Measurements from ENCODE around the gene STARD13. TPM values are rescaled to one million over a fixed set of nuclear protein-coding genes. Genes with fewer than 3 reads are reported as not detected.
A peak's percentile ranks its signal among the peaks of the same experiment; 100 is the strongest.

STARD13 gene
- total and polyA plus RNA-seq, 8 donors, result 4.4 to 158 (median 44.0) TPM

- H3K36me3 ChIP-seq, result no peaks in the 10 kb centered on the region
- H3K9me3 ChIP-seq, result no peaks in the 10 kb centered on the region
- TF ChIP-seq POLR2AphosphoS5 (IDR thresholded peaks at IDR 0.05) (no peak), EP300 (IDR thresholded peaks at IDR 0.05) (no peak), POLR2A (IDR thresholded peaks at IDR 0.05) (no peak)
- TF ChIP-seq, protein P1, sequence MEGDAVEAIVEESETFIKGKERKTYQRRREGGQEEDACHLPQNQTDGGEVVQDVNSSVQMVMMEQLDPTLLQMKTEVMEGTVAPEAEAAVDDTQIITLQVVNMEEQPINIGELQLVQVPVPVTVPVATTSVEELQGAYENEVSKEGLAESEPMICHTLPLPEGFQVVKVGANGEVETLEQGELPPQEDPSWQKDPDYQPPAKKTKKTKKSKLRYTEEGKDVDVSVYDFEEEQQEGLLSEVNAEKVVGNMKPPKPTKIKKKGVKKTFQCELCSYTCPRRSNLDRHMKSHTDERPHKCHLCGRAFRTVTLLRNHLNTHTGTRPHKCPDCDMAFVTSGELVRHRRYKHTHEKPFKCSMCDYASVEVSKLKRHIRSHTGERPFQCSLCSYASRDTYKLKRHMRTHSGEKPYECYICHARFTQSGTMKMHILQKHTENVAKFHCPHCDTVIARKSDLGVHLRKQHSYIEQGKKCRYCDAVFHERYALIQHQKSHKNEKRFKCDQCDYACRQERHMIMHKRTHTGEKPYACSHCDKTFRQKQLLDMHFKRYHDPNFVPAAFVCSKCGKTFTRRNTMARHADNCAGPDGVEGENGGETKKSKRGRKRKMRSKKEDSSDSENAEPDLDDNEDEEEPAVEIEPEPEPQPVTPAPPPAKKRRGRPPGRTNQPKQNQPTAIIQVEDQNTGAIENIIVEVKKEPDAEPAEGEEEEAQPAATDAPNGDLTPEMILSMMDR (IDR thresholded peaks at IDR 0.05), result no peak
- peaks cover 19 to 100% (median 62%) of the 10 kb centered on the region in 4 donors for H3K4me1 ChIP-seq
- no peak for DNase-seq
- no peaks in the 10 kb centered on the region for H3K27me3 ChIP-seq
- H3K4me3 ChIP-seq, result no peak overlapping the region
- intact Hi-C loops (cut with DNase I; ENCODE audit: low total_unique reads), result no loop called here
- H3K27ac ChIP-seq, result peak overlapping the region in 4 of 5 donors; percentile 34 to 69 (median 50)
- WGBS, 5 donors, result 86 to 97% (median 93%) methylated on average over 1 of the region's 1 CpG
Observed at GRCh38 chr13:33277946-33278345, 7.6 kb downstream of the STARD13 start.

DNA sequence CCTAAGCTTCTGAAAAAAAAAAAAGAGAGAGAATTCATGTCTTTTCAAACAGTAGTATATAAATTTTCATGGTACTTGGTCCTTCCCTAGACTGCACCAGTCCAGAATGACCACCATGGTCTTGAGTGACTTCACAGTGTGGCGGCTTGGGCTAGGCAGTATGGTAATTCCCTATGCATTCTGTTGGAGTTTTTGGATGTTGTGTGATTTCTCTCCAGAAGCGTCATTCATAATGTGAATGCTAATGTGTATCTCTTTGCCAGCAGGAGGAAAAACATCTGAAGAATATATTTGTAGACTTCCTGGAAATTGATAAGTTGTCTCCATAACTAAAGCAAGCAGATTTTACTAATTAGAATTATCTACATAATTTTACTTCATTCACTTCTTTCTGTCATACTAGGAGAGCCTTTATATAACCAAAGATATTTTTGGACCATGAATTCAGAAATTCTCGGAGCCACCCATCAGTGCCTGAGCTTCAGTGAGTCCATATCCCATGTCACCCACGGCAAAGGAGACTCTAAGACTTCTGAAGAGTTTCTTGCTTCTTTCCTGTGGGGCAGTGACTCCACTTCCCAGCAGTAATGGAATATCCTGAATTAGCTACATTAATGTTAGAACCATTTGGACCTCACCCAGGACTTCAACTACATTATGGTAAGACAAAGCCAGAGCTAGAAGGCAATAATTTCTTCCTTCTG, 8.4 kb downstream of the STARD13 start:
- intact Hi-C loops (cut with DNase I; ENCODE audit: low total_unique reads), result no loop called here
- H3K27me3 ChIP-seq, result no peaks in the 10 kb centered on the region
- DNase-seq, result no peak
- 71 to 84% (median 83%) methylated on average over 4 of the region's 4 CpGs for WGBS, 5 donors
- no peaks in the 10 kb centered on the region for H3K36me3 ChIP-seq
- peaks cover 20 to 100% (median 65%) of the 10 kb centered on the region in 4 donors for H3K4me1 ChIP-seq
- TF ChIP-seq POLR2A (IDR thresholded peaks at IDR 0.05) (no peak), POLR2AphosphoS5 (IDR thresholded peaks at IDR 0.05) (no peak)
- TF ChIP-seq, protein P1 (IDR thresholded peaks at IDR 0.05), result no peak
- peak overlapping the region in 4 of 5 donors; percentile 36 to 69 (median 53) for H3K27ac ChIP-seq
- no peak overlapping the region for H3K4me3 ChIP-seq
- no peaks in the 10 kb centered on the region for H3K9me3 ChIP-seq

DNA sequence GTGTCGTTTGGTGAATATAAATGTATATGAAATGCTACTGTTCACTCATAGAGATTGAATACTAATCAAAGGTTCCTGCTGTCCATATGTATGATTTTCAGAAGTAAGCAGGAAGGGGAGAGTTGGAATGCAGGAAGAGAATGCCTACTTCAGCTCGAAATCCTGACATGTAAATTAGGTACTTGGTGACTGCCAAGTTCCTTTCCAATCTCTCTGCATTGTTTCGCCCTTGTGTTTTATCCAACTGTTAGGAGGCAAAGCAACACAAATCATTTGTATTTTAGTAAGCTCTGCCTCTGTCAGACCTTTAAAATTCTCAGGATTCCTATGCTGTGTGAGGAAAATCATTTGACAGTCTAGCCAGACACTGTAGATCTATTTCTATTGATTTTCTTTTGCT, 9.0 kb downstream of the STARD13 start:
- DNase-seq, result no peak
- Histone ChIP-seq H3K9me3 (no peaks in the 10 kb centered on the region), H3K4me3 (no peak overlapping the region), H3K27ac (peak overlapping the region in 4 of 5 donors; percentile 36 to 69 (median 53)), H3K27me3 (no peaks in the 10 kb centered on the region), H3K4me1 (peaks cover 26 to 100% (median 69%) of the 10 kb centered on the region in 4 donors), H3K36me3 (no peaks in the 10 kb centered on the region)
- 18 to 50% (median 30%) methylated on average over 3 of the region's 3 CpGs for WGBS, 5 donors
- TF ChIP-seq, protein P1 (IDR thresholded peaks at IDR 0.05), result no peak
- TF ChIP-seq POLR2AphosphoS5 (IDR thresholded peaks at IDR 0.05) (peak in 1 of 3 donors; percentile 45), POLR2A (IDR thresholded peaks at IDR 0.05) (no peak), EP300 (IDR thresholded peaks at IDR 0.05) (no peak)
- intact Hi-C loops (cut with DNase I; ENCODE audit: low total_unique reads), result no loop called here

GRCh38 chr13:33275916-33276315, 9.6 kb downstream of the STARD13 start:
- no peaks in the 10 kb centered on the region for H3K9me3 ChIP-seq
- peak overlapping the region; percentile 4 to 69 (median 45) for H3K27ac ChIP-seq
- H3K36me3 ChIP-seq, result no peaks in the 10 kb centered on the region
- peak in 1 of 2 donors; percentile 39 for DNase-seq
- no peaks in the 10 kb centered on the region for H3K27me3 ChIP-seq
- H3K4me3 ChIP-seq, result no peak overlapping the region
- peaks cover 33 to 100% (median 72%) of the 10 kb centered on the region in 4 donors for H3K4me1 ChIP-seq
- TF ChIP-seq POLR2AphosphoS5 (IDR thresholded peaks at IDR 0.05) (no peak), POLR2A (IDR thresholded peaks at IDR 0.05) (no peak), EP300 (IDR thresholded peaks at IDR 0.05) (no peak)
- TF ChIP-seq, protein P1 (IDR thresholded peaks at IDR 0.05), result no peak
- 60 to 83% (median 71%) methylated on average over 3 of the region's 3 CpGs for WGBS, 5 donors
- intact Hi-C loops (cut with DNase I; ENCODE audit: low total_unique reads), result no loop called here

All from stomach (tissue), 9 donors.